Anterior cingulate cortex (tissue), 58 donors: ENCODE results near the gene FOXL2NB.

ENCODE experiments used
- DNase-seq, 58 donors: peaks; one replicate each; lab custom pipeline; 2025; lab: John Stamatoyannopoulos, UW

FOXL2NB gene

GRCh38 chr3:138944929-138945708 lies 1.9 kb upstream of the FOXL2NB start:
- no peak for DNase-seq

- DNase-seq = no peak
Observed at GRCh38 chr3:138945709-138946662, 1.0 kb upstream of the FOXL2NB start.

GRCh38 chr3:138947495-138948121 lies 591 bp downstream of the FOXL2NB start:
- DNase-seq = no peak

- DNase-seq = no peak
Observed at GRCh38 chr3:138948371-138949001, 1.5 kb downstream of the FOXL2NB start.

GRCh38 chr3:138949002-138949418 lies 2.0 kb downstream of the FOXL2NB start:
- DNase-seq = no peak

GRCh38 chr3:138949445-138950005 lies 2.5 kb downstream of the FOXL2NB start:
- no peak for DNase-seq

- DNase-seq = peak in 2 of 58 donors; percentile 6 to 15
Observed at GRCh38 chr3:138950006-138950644, 3.1 kb downstream of the FOXL2NB start.

- no peak for DNase-seq
Observed at GRCh38 chr3:138950701-138951100, 3.7 kb downstream of the FOXL2NB start.

- no peak for DNase-seq
Observed at GRCh38 chr3:138960417-138960852, 13.4 kb downstream of the FOXL2NB start.

GRCh38 chr3:138962854-138963560 lies 16.0 kb downstream of the FOXL2NB start:
- DNase-seq = no peak

GRCh38 chr3:138964264-138964663 lies 17.2 kb downstream of the FOXL2NB start:
- no peak for DNase-seq

- no peak for DNase-seq
Observed at GRCh38 chr3:138964923-138965322, 17.9 kb downstream of the FOXL2NB start.

GRCh38 chr3:138971766-138972320 lies 24.8 kb downstream of the FOXL2NB start:
- DNase-seq = no peak

- DNase-seq = no peak
Observed at GRCh38 chr3:138972941-138973340, 25.9 kb downstream of the FOXL2NB start.

- DNase-seq = no peak
Observed at GRCh38 chr3:138974462-138974861, 27.4 kb downstream of the FOXL2NB start.

- no peak for DNase-seq
Observed at GRCh38 chr3:138975351-138975750, 28.3 kb downstream of the FOXL2NB start.

GRCh38 chr3:138976047-138976446 lies 29.0 kb downstream of the FOXL2NB start:
- DNase-seq = no peak

- no peak for DNase-seq
Observed at GRCh38 chr3:138984816-138985215, 37.8 kb downstream of the FOXL2NB start.

GRCh38 chr3:138985932-138986331 lies 38.9 kb downstream of the FOXL2NB start:
- DNase-seq = no peak
